Muscle of arm (tissue), 12 donors: ENCODE data around the gene ALDH4A1. TPM values are rescaled to one million over a fixed set of nuclear protein-coding genes. Genes with fewer than 3 reads are reported as not detected.
A peak's percentile ranks its signal among the peaks of the same experiment; 100 is the strongest.
"Not testable (repeated sequence)": the region's sequence is repeated elsewhere in the genome, so short reads cannot be mapped to it uniquely, and the experiment has no call there.

Experiments
- DNase-seq: peaks from one replicate; pipeline ENCODE4 v3.0.0-alpha.2; 2013
- polyA plus RNA-seq, 12 donors: library from polyadenylated mRNA; unstranded; fragments of 120-200 nt; gene quantifications; one replicate each; pipeline ENCODE4 v1.2.1, GENCODE V29; 2013; ENCODE audit not compliant: insufficient read length in 12 of 12

Gene ALDH4A1
- polyA plus RNA-seq, 12 donors, result 7.0 to 15.3 (median 12.7) TPM; not detected in 1

DNA sequence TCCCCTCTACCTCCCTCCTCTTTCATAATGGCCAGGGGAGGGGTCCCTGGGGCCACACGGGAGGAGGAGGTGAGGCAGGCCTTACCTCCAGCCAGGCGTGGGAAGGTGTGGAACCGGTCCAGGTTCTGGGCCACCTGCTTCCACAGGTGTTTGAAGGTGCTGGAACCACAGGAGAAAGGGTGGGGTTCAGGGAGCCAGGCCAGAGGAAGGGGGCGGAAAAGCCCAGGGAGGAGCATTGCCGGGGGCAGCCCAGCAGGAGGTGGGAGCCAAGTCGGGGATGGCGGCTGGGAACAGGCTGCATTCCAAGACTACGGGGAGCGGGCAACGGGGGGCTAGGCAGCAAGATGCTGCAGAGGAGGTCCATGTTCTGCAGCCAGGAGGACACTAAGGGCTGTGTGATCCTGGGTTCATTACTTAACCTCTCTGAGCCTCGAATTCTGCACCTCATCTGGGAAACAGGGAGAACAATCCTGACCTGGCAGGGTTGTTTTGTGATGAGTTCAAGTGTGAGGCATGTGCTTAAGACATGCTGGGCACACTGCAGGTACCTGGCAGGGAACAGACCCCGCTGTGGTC, 23.1 kb downstream of the ALDH4A1 start:
- no peak for DNase-seq

DNA sequence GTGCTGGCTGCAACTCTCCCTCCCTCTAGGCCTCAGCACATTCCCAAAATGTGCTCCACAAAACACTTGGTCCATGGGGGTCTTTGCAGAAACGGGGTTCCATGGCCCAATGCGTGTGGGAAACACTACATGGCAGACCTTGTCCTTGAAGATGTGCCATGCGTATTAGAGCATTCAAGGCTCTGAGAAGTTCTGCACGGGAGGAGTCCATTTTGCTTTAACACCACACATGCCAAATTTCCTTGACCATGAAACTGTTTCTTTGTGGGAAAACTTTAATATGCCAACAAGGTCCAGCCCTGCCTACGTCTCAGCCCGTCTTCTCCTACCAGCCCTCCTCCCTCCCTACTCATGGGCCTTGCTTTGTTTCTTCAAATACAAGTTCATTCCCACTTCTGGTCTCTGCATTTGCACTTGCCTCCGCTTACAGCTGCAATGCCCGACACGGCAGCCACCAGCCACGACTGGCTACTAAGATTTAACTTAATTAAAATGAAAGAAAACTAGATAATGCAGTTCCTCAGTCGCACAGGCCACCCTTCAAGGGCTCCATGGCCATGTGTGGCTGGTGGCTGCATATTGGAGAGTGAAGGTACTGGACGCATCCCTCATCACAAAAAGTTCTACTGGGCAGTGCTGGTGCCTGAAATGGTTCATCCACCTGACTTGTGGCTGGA, 23.7 kb downstream of the ALDH4A1 start:
- DNase-seq, result no peak

DNA sequence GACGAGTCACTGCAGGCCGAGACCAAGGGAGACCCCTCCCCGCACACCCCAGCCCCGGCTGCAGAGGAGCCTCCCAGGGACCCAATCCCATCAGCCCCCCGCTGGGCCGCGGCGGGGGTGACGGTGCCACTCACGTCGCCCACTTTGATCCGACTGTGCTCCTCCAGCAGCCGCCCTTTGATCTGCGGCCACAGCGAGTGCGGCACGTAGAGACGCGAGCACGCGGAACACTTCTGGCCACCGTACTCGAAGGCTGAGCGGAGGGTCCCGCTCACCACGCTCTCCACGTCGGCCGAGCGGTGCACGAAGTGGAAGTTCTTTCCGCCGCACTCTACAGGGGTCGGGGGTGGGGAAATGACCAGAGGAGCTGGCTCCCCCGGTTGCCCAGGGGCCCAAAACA, 25.1 kb downstream of the ALDH4A1 start:
- DNase-seq, result no peak

DNA sequence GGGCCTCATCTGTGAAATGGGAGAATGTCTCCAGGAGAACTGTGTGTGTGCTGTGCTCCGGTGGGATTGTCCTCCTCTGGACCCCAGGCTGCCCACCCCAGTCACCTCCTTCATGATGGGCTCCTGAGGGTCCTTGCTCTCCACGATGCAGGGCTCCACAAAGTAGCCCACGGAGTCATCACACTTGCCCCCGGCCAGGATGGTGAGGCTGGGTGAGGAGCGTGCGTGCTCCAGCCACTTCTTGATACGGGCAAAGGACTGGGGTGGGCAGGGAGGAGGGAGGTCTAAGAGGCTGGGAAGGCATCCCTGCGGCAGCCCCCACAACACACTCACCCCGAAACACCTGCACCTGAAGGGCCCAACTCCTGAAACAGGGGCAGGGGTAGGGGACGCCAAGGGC, 26.1 kb downstream of the ALDH4A1 start:
- DNase-seq, result no peak

DNA sequence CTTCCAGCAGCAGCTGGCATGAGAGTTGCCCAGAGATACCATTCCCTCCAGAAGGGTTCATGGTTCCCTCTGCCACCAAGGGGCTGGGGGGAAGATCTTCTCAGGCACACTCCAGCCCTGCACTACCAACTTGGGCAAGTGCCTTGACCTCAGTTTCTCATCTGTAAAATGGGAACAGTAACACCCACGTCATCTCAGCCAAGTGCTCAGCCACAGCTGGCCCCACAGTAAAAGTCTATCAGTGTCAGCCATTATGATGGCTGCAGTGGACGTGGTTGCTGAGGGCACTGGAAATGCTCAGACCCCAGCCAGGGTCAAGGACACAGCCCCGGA, 26.6 kb downstream of the ALDH4A1 start:
- DNase-seq, result no peak

DNA sequence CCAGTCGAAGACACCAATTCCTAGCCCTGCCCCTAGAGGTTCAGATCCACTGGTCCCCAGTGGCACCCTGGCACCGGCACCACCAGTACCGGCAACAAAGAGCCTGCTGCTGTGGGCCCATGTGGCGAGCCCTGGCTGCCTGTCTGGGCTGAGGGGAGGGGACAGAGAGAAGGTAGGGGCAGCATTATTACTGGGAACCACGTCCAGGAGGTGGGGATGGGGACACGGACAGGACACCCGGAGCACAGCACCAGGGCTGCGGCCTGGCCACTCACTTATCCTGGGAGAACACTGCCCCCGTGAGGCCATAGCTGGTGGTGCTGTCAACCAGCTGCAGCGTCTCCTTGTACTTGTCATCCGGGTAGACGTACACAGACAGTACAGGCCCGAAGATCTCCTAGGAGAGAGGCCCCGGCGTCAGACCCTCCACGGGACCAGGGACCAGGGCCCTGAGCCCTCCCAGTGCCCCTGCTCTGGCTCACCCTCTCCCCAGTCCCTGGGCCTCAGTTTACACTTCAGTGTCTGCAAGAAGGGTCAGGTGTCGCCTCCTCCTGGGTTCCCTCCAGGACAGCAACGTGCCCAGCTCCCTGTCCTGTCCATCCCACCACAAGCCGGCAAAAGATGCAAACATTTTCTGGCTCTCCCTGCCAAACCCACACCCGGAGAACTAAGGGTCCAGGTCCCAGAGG, 27.1 kb downstream of the ALDH4A1 start:
- DNase-seq, result peak; percentile 86

DNA sequence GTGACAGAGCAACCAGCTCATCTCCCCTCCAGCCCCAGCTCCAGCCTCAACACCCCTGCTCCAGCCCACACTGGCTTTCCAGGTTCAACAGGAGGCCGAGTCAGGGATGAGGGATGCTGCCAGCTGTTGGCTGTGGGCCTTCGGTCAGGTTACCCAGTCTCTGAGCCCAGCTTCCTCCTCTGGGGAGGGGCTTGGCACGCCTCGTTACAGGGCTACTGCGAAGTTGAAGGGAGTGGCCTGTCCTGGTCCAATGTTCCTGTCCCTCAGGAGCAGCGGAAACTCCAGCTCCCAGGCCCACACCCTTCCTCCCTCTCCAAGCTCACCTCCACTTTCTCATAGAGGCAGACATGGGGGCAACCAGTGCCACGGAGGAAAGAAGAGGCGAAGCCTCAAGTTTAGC, 27.8 kb downstream of the ALDH4A1 start:
- DNase-seq, result no peak

DNA sequence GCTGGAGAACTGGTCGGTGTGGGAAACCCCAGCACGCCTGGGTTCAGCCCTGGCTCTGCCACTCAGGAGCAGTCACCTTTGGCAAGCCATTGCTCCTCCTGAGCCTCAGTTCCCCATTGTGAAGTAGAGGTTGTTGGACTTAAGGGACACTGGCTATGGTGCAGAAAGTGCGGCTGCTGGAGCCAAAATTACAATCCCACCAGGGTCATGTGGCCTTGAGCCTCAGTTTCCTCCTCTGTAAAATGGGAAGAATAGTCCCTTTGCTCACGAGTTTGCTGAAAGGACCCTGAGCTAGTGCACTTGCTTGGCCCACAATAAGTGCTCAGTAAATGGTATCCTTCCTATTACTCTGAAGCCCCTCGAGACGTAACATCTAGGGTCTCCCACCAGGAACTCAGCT, 28.3 kb downstream of the ALDH4A1 start:
- no peak for DNase-seq

DNA sequence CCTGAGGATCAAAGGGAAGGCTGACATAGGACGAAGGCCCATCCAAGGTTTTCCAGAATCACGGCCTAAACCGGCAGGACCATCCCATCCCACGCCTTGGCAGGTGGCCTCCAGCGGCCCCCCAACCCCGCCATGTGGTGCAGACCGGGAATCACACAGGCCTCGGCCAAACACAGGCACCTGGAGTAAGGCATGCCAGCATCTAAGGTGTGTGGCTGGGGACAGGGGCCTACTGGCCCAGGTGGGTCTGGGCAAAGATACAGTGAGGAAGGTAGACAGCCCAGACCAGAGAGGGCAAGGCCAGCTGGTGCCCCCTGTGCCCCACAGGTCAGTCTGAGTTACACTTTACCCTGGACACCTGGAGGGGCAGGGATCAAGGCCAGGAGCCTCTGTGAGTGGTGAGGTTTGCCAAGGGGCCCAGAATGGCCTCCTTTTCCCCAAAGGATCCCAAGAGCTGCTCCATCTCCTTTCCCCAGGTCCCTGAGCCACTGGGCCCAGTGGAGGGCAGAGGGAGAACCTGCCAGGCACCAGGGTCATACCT, 30.2 kb downstream of the ALDH4A1 start:
- no peak for DNase-seq

DNA sequence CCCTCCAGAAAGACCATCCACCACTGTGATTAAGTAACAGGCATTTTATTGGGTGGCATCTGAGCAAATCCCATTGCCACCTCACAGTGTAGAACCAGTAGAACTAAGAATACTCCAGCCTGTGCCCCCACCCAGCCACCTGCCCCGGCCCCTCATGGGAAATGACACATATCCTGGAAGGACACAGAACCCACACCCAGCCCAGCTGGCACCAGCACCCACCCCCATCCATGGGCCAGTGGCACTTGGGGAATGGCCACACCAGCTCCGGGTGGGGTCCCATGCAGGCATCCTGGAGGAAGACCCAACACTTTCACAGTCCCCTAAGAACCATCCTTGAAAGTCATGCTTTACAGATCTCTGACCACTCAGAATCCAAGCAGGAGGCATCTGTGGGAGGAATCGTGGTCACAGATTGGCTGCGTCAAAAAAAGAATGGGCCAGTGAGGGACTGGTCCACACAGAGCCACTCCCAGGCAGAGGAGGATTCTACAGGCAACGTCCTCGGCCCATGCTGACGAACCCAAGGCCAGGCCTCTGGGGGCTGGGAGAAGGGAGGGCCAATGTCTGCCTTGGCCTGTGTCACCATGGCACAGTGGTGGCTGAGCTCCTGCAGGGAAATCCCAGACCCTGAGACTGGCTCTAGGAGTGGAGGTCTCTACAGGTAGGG, 30.8 kb downstream of the ALDH4A1 start:
- DNase-seq, result no peak

DNA sequence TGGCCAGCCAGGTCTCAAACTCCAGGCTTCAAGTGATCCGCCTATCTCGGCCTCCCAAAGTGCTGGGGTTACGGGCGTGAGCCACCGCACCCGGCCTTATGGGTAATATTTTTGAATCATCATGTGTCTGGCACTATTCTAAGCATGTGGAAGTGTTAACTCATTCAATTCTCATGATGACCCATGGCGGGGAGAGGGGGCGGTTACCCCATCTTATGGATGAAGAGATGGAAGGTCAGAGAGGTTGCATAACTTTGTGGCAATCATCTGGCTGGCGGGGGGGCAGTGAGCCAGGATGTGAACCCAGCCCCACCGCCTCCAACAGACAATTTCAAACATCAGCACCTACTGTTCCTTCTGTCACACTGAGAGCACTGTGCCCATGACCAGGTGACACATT, 31.4 kb downstream of the ALDH4A1 start:
- no peak for DNase-seq

DNA sequence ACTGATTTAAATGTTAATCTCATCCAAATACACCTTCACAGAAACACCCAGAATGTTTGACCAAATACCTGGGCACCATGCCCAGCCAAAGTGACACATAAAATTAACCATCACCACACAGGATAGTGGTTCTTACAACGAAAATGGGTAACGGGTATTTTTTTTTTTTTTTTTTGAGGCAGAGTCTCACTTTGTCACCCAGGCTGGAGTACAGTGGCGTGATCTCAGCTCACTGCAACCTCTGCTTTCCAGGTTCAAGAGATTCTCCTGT, 31.8 kb downstream of the ALDH4A1 start:
- DNase-seq, result not testable (repeated sequence)

DNA sequence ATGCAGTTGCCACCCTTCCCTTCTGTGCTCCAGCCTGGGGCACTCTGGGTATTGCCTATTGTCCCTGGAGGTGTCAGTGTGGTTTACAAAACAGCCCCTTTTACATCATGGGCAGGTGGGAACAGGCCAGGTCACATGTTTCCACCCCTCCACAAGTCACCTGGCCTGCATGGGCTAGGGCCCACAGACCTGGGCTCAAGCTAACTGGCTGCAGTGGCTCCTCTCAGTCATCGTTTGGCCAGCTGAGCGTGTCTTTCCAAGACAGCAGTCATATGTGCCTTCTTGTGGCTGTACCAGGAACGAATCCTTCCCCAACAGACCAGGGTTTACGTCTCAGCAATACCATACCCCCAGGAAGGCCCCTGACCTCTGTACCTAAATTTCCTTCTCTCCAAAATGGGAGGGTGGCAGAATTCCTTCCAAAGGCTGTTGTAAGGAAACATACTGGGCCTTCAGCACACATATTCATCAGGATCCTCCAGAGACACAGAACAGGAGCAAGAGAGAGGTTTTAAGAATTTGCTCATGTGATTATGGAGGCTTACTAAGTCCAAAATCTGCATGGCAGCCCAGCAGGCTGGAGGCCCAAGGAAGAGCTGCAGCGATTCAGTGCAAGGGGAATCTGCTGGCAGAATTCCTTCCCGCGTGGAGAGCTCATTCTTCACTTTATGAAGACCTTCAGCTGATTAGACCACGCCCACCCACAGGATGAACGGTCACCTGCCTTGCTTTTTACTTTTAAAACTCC, 32.3 kb downstream of the ALDH4A1 start:
- no peak for DNase-seq

DNA sequence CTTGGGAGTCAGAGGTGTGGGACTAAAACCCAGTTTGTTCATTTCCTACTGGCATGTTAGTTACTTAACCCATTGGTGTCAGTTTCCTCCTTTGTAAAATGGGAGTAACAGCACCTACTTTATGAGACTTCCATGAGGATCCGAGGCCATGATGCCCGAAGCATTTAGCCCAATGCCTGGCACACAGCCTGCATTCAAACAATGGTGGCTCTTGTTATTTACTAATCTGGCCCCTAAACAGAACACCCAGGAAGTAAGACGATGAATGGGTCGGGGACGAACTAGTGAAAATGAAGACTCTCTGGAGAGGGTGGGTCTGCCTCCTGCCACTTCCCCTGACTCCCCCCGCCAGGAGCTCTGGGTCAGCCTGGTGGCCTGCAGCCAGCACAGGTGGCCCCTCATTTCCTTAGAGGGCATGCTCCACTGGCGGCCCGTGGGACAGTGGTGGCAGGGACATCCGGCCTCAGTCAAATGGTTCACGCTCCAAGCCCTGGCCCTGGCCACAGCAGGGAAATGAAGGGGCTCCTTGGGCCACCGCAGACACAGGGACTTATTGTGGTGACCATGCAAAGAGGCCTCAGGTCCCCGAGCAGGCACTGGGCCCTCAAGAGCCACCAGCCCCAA, 33.4 kb downstream of the ALDH4A1 start:
- DNase-seq, result no peak

DNA sequence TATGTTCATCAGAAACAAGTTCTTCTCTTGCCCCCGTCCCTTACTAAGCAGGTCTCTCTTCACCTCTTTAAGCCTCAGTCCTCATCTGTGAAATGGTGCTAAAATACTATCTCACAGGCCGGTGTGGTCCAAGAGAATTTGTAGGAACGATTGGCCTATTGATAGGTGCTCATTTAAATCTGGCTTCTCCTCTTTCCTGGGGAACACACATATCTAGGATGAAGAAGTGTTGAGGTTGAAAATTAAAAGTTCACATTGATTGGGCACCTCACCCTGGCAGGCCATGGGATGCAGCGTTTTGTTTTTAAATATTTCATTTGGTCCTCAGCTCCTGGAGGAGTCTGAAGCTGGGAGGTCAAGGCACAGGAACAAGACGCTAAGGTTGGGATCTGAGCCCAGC, 34.0 kb downstream of the ALDH4A1 start:
- DNase-seq, result no peak

DNA sequence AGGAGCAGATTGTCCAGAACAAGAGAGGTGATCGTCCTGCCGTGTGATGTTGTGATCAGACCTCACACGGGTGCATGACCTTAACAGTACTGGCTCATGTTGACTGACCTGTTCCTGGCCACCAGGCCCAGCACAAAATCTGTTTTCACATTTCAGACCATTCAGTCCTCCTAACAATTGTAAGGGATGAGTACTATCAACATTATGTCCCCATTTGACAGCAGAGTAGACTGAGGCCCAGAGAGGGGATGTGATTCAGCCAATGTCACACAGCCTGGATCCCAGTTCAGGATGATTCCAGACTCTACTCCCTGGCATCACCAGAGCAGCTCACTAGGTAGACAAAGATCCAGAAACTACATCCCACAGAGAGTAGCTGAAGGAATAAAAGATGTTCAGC, 35.5 kb downstream of the ALDH4A1 start:
- no peak for DNase-seq

DNA sequence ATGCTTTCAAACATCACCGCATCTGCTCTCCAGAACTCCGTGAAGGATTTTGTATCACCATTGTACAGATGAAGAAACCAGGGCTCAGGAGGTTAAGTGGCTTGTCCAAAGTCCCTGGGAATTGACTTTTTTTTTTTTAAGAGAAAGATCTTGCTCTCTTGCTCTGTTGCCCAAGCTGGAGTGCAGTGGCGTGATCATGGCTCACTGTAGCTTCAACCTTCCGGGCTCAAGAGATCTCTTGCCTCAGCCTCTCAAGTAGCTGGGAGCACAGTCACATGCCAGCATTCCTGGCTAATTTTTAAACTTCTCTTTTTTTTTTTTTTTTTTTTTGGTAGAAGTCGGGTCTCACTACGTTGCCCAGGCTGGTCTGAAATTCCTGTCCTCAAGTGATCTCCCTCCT, 36.0 kb downstream of the ALDH4A1 start:
- no peak for DNase-seq

DNA sequence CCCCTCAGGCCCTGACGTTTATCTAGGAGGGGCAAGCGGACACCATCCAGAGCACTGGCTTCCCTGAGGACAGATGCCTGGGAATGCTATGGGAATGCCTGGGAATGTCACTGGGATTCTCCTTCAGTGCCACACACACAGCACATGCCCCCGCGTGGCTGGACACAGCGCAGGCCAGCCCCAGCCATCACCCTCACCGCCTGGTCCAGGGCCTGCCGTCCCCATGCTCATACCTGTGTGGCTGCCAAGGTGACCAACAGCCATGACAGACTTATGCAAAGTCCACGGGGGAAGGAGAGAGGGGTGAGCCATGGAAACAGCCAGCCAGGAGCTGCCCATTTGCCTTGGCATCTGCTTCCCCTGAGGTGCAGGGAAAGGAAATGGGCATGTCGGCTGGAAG, 37.2 kb downstream of the ALDH4A1 start:
- DNase-seq, result no peak

DNA sequence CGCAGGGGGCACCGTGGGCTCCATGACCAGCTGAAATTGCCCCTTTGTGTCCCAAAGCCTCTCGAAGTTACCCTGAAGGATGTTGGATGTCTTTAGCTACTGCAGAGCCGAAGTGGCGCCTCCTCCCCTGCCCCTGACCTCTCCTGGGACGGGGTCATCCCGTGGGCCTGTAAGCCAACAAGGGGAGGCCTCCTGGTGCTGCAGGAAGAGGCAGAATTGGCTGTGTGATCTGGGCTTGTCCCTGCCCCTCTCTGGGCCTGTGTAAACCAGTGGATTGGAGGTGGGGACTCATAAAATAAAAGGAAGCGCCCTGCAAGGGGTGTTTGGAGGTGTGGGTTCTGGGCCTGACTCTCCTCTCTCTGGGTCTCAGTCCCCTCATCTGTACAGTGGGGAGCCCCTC, 40.8 kb downstream of the ALDH4A1 start:
- DNase-seq, result no peak

DNA sequence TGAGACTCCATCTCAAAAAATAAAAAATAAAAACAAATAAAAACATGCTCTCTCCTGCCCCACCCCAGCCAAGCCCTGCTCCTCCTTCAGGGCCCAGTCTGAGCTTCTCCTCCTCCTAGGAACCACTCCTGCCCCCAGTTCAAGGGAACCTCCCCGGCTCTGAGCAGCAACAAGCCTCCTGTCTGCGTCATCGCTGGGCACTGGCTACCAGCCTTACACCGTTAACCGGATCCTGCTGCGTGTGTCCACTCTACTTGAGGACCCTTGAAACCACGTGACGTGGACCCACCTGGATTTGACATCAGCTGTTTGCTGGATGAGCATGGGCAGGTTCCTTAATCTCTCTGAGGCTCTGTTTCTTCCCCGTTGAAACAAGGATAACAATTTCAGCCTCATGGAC, 41.3 kb downstream of the ALDH4A1 start:
- DNase-seq, result no peak

DNA sequence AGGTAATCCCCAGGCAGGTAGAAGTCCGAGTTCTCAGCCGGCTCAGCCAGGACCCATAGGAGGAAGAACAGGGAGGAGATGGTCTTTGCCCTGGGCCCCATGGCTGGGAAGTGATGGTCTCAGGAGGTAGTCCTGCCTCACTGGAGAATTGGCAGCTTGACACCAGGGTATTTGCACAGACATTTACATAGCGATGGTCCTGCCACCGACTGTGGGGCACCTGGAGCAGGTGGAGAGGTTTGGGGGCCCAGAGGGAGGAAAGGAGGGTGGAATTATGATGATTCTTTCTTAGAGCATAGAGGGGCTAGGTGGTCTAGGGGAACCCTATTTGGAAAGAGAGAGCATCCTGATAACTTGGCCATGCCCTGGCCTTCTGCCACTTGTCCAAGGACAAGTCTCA, 42.8 kb downstream of the ALDH4A1 start, which contains the start of gene TAS1R2:
TSS of gene TAS1R2 (minus strand) at position 101 of the 400 bp plus-strand sequence. CDS start at position 101, 0 bp downstream.
- no peak for DNase-seq
